Measurements from ENCODE around the gene OR2A5. TPM values are rescaled to one million over a fixed set of nuclear protein-coding genes. Genes with fewer than 3 reads are reported as not detected.

The OR2A5 gene
- total and polyA plus RNA-seq, 2 donors (not counting 1 experiment from before 2014, with no cell fraction given) = not detected

DNA sequence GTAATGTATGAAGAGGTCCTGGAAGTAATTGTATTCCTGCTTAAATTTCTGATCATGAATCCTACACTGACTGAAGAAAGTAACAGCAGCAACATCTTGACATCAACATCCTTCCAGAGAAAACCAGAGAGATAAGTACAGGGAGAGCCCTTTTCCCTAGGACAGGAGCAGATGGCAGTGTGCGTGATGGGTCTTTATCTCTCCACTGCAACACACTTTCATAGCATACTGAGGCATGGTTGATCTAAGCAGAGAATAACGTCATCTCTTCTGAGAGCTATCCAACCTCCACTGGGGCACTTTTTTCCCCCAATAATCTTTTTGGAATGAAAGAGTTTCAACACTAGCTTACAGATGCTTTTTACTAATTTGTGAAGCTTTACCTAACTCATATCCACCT lies 21.2 kb downstream of the OR2A5 start:
- Histone ChIP-seq H3K9ac (ENCODE audit: insufficient read depth, low read length) (no peak overlapping the region), H3K27ac (ENCODE audit: insufficient read depth, low read length) (no peak overlapping the region)
- no peak for DNase-seq (ENCODE audit: low read depth in 2 of 2)

DNA sequence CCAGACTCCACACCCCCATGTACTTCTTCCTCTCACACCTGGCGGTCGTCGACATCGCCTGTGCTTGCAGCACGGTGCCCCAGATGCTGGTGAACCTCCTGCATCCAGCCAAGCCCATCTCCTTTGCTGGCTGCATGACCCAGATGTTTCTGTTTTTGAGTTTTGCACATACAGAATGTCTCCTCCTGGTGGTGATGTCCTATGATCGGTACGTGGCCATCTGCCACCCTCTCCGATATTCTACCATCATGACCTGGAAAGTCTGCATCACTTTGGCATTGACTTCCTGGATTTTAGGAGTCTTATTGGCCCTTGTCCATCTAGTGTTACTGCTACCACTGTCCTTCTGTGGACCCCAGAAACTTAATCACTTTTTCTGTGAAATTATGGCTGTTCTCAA lies 25.6 kb downstream of the OR2A5 start:
- Histone ChIP-seq H3K79me2 (ENCODE audit: control insufficient read depth, insufficient read depth, low read length) (no peaks in the 10 kb centered on the region), H4K20me1 (ENCODE audit: control insufficient read depth, extremely low read depth, insufficient read depth, low read length) (no peaks in the 10 kb centered on the region), H3K4me1 (ENCODE audit: control insufficient read depth, extremely low read depth, insufficient read depth, low read length) (no peaks in the 10 kb centered on the region), H3K4me2 (ENCODE audit: extremely low read depth, insufficient read depth, low read length) (no peak overlapping the region), H3K9ac (ENCODE audit: insufficient read depth, low read length) (no peak overlapping the region), H3K27me3 (ENCODE audit: control insufficient read depth, insufficient read depth, low read length) (no peaks in the 10 kb centered on the region), H2AFZ (ENCODE audit: low read length) (no peak overlapping the region), H3K4me3 (replicated peaks in 1 of 4; ENCODE audit: control extremely low read depth in 1 of 4, insufficient read depth in 1 of 4, low read depth in 3 of 4, low read length in 4 of 4) (no peak overlapping the region), H3K27ac (ENCODE audit: insufficient read depth, low read length) (no peak overlapping the region), H3K36me3 (ENCODE audit: control insufficient read depth, insufficient read depth, low read length) (no peaks in the 10 kb centered on the region), H3K9me3 (ENCODE audit: control insufficient read depth, insufficient read depth, low read depth, low read length) (no peaks in the 10 kb centered on the region)
- no peak for TF ChIP-seq EZH2 (IDR thresholded peaks at IDR 0.05; ENCODE audit: low read length, missing control alignments)
- TF ChIP-seq, protein P1, sequence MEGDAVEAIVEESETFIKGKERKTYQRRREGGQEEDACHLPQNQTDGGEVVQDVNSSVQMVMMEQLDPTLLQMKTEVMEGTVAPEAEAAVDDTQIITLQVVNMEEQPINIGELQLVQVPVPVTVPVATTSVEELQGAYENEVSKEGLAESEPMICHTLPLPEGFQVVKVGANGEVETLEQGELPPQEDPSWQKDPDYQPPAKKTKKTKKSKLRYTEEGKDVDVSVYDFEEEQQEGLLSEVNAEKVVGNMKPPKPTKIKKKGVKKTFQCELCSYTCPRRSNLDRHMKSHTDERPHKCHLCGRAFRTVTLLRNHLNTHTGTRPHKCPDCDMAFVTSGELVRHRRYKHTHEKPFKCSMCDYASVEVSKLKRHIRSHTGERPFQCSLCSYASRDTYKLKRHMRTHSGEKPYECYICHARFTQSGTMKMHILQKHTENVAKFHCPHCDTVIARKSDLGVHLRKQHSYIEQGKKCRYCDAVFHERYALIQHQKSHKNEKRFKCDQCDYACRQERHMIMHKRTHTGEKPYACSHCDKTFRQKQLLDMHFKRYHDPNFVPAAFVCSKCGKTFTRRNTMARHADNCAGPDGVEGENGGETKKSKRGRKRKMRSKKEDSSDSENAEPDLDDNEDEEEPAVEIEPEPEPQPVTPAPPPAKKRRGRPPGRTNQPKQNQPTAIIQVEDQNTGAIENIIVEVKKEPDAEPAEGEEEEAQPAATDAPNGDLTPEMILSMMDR (conservative IDR thresholded peaks at IDR 0.05 in 1 of 2, IDR thresholded peaks at IDR 0.05 in 1 of 2; ENCODE audit: low read depth in 1 of 2, low read length in 2 of 2) = no peak
- DNase-seq (ENCODE audit: low read depth in 2 of 2) = no peak

More for the DNA sequence above, 21.2 kb downstream of the OR2A5 start:
- TF ChIP-seq, protein P1 (conservative IDR thresholded peaks at IDR 0.05 in 1 of 2, IDR thresholded peaks at IDR 0.05 in 1 of 2; ENCODE audit: low read depth in 1 of 2, low read length in 2 of 2) = no peak
- TF ChIP-seq EZH2 (IDR thresholded peaks at IDR 0.05; ENCODE audit: low read length, missing control alignments) = no peak
- no peaks in the 10 kb centered on the region for H3K36me3 ChIP-seq (ENCODE audit: control insufficient read depth, insufficient read depth, low read length)
- no peaks in the 10 kb centered on the region for H3K79me2 ChIP-seq (ENCODE audit: control insufficient read depth, insufficient read depth, low read length)
- H3K9me3 ChIP-seq (ENCODE audit: control insufficient read depth, insufficient read depth, low read depth, low read length) = no peaks in the 10 kb centered on the region
- no peaks in the 10 kb centered on the region for H3K27me3 ChIP-seq (ENCODE audit: control insufficient read depth, insufficient read depth, low read length)
- no peaks in the 10 kb centered on the region for H4K20me1 ChIP-seq (ENCODE audit: control insufficient read depth, extremely low read depth, insufficient read depth, low read length)
- H2AFZ ChIP-seq (ENCODE audit: low read length) = no peak overlapping the region
- no peaks in the 10 kb centered on the region for H3K4me1 ChIP-seq (ENCODE audit: control insufficient read depth, extremely low read depth, insufficient read depth, low read length)
- H3K4me2 ChIP-seq (ENCODE audit: extremely low read depth, insufficient read depth, low read length) = no peak overlapping the region
- H3K4me3 ChIP-seq (replicated peaks in 1 of 4; ENCODE audit: control extremely low read depth in 1 of 4, insufficient read depth in 1 of 4, low read depth in 3 of 4, low read length in 4 of 4) = no peak overlapping the region

DNA sequence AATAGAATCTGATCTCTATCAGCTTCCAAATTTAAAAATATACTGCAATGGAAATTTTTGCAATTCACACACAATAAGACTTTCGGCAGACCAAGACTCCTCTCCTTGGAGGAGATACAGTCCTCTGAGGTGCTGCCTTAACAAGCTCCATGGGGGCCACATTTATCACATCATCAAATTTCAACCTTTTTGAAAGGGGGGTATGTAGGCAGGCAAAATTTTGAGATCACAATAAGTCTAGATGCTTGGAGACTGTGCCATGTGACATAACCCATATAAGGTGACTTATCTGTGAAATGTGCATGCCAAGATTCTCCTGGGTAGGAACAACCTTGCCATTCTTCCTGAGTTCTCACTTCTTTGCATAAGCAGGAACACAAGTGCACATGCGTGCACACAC lies 37.2 kb downstream of the OR2A5 start, which contains the start of gene OR2A12:
Gene OR2A12 (plus strand): TSS at position 301 of the 400 bp plus-strand sequence. CDS start 8,830 bp downstream, outside the sequence.
- no peaks in the 10 kb centered on the region for H4K20me1 ChIP-seq (ENCODE audit: control insufficient read depth, extremely low read depth, insufficient read depth, low read length)
- no peak within 1 kb of the TSS for H3K4me2 ChIP-seq (ENCODE audit: extremely low read depth, insufficient read depth, low read length)
- TF ChIP-seq, protein P1 (conservative IDR thresholded peaks at IDR 0.05 in 1 of 2, IDR thresholded peaks at IDR 0.05 in 1 of 2; ENCODE audit: low read depth in 1 of 2, low read length in 2 of 2) = no peak
- no peak for TF ChIP-seq EZH2 (IDR thresholded peaks at IDR 0.05; ENCODE audit: low read length, missing control alignments)
- H3K4me3 ChIP-seq (replicated peaks in 1 of 4; ENCODE audit: control extremely low read depth in 1 of 4, insufficient read depth in 1 of 4, low read depth in 3 of 4, low read length in 4 of 4) = no peak within 1 kb of the TSS
- H3K79me2 ChIP-seq (ENCODE audit: control insufficient read depth, insufficient read depth, low read length) = no peaks in the 10 kb centered on the region
- no peak within 1 kb of the TSS for H3K27ac ChIP-seq (ENCODE audit: insufficient read depth, low read length)
- no peaks in the 10 kb centered on the region for H3K9me3 ChIP-seq (ENCODE audit: control insufficient read depth, insufficient read depth, low read depth, low read length)
- H3K27me3 ChIP-seq (ENCODE audit: control insufficient read depth, insufficient read depth, low read length) = no peaks in the 10 kb centered on the region
- no peaks in the 10 kb centered on the region for H3K36me3 ChIP-seq (ENCODE audit: control insufficient read depth, insufficient read depth, low read length)
- no peak within 1 kb of the TSS for H2AFZ ChIP-seq (ENCODE audit: low read length)
- no peak for DNase-seq (ENCODE audit: low read depth in 2 of 2)
- H3K4me1 ChIP-seq (ENCODE audit: control insufficient read depth, extremely low read depth, insufficient read depth, low read length) = no peaks in the 10 kb centered on the region
- H3K9ac ChIP-seq (ENCODE audit: insufficient read depth, low read length) = no peak within 1 kb of the TSS

All from fibroblast of lung (primary cell).